GM18861 (cell line): Measurements from ENCODE around the gene ADGRG1.

Source experiments
- ATAC-seq: cut with Tn5 transposase; IDR thresholded peaks from one replicate; pipeline ENCODE4 v1.9.1; 2021; ENCODE audit not compliant: unreplicated experiment

ADGRG1 gene

DNA sequence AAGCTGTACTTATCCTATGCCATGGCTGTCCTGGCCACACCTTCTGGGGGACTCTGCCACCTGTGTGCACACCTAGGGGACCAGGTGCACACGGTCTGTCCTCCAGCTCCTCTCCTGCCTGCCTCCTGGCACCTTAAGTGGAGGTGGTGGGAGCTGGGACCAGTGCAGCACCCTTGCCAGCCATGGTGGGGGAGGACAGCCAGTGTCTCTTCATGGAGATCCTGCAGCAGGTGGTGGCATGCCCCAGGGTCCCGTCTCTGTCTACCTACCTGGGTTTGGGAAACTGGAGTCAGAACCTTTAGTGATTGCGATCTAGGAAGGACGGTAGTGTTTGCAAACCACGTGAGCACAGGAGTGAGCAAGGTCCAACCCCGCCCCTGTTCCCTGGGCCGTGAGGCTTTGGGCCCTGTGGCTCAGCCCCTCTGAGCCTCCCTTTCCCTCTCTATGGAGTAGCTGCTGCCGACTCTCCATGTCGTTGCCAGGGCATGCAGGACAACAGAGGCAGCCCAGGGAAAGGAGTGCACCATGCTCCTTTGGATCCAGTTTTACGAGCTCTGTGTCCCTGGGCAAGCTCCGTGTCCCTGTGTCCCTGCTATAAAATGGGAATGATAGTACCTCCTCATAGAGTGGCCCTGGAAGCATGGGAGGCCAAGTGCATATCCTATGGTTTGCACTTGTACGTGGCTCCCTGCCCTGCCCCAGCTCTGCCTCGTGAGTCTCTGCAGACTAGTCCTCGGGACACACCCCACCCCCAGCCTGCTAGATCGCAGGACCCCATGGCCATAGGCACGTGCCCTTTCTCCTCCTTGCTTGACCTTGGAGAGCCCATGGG is 7.1 kb downstream of the ADGRG1 start:
- no peak for ATAC-seq

DNA sequence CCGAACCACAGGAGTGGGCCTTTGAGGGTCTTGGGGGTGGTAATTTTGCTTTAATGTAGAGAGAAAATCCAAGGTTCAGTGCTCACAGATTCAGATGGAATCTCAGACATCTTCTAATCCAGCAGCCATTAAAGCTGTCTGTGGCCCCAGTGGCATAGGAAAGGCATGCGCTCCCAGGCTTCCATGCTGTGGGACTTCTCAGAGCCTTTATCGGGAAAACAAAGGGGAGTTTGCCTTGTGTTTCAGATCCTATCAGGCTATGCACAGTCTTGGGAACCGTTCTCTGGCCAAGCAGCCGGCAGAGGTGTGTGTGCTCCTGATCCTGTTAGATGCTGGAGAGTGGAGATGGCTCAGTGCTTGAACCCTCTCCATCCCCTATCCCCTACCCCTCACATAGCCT is 7.8 kb downstream of the ADGRG1 start:
- ATAC-seq: no peak

DNA sequence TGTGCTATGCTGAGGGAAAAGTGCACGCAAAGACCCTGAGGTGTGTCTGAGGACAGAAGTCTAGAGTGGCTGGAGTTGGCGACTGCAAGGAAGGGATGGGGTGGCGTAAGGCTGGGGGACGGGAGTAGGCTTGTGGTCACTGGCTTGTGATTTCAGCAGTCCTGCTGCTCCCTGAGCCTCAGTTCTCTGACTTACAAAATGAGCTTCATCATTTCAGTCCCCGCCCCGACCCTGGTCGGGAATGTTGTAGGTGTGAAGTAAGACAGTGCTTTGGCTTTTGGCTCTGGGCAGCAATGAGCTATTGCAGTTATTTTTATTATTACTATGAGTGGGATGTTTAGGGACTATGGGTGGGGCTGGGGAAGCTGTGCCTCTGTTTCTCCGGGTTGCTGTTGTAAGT is 8.6 kb downstream of the ADGRG1 start:
- ATAC-seq: no peak

DNA sequence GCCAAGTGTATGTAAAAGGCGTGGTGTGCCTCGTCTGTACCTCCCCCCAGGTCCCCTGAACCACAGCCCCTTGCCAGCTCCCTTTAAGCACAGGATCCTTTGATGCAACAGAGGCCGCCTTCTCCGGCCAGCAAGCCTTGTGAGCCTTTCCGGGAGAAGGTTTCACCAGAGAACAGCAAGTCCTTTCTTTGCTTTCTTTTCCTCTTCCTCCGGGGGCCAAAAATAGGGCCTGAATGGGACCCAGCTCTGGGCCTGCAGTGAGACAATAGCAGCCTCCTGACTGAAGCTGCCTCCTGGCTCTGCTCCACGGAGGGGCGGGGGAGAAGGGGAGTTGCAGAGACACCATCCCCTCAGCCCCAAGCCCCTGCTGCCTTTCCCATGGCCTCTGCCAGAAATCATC is 9.0 kb downstream of the ADGRG1 start:
- ATAC-seq: no peak

DNA sequence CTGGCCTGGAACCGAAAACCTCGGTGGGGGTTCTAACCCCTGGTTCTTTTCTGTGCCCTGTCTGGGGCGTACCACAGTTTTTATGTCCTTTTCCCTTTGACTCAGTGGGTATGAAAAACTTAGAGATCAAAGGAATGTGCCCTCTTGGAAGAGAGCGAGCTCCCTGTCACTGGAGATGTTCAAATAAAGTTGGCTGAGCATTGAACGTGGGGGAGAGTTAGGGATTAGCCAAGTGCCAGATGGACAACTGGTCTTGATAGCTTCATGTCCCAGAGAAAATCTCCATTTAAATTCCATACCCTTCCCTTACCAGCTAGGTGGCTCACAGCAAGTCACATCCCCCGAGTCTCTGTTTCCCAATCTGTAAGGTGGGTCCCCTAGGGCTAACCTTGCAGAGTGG is 9.5 kb downstream of the ADGRG1 start:
- no peak for ATAC-seq

DNA sequence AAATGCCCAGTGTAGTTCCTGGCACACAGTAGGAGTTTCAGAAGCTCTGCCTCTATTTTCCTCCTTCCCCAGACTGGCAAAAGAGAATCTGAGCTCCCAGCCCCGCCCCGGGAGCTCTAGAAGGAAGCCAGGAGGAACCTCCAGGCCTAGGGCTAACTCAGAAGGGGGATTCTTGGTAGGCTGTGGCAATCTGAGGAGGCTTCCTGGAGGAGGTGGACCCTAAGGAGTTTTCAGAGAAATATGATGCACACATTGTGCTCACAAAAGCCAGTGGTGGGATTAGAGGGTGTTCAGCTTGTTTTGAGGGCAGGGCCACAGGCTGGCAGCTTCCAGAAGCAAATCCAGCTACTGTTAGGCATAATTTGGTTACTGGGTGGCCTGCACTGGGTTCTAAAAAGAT is 10.0 kb downstream of the ADGRG1 start:
- ATAC-seq: no peak

DNA sequence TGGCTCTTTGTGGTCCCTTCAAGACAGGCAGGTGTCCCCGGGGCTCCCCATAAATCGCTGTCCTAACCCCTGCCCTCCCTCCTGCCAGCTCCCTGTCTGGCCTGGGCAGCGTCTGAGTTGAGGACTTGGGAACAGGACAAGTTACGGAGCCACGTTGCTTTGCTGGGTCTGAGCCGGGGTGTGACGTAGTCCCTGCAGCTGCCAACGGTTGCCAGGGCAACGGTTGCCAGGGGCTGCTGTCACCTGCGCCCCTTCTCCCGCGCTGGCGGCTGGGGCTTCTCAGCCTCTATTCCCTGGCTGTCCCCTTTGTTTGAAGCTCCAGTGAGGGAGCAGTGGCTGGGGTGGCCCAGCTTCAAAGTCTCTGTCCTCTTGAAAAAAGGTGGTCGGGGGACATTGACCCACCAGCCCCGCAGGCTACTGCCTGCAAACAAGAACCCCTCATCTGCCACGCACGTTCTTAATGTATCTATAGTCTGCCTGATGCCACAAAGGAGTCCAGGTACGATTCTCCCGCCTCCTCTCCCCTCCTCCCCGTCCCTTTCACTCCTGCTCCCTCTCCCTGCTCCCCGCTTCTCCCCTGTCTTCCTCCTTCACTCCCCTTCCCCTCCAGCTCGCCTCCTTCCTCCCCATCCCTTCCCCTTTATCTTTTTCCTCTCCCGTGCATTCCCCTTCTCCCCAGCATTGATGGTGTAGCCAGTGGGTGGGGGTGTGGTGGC is 10.9 kb downstream of the ADGRG1 start:
- ATAC-seq: no peak

DNA sequence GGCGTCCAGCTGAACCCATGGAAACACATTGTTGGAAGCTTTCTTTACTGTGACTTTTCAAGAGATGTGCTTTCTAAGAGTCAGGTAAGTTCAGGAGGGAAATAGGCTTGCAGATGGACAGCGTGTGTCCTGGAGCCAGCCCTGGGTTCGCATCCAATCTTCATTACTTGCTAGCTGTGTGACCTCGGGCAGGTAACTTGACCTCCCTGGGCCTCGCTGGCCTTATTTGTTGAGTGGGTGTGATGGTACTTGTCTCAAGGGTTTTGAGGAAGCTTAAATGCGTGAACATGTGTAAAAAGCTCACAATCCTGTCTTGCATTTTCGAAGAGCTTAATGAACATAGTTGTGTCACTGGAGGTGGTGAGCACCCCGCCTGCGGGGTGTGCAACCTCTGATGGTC is 11.8 kb downstream of the ADGRG1 start:
- ATAC-seq: no peak

DNA sequence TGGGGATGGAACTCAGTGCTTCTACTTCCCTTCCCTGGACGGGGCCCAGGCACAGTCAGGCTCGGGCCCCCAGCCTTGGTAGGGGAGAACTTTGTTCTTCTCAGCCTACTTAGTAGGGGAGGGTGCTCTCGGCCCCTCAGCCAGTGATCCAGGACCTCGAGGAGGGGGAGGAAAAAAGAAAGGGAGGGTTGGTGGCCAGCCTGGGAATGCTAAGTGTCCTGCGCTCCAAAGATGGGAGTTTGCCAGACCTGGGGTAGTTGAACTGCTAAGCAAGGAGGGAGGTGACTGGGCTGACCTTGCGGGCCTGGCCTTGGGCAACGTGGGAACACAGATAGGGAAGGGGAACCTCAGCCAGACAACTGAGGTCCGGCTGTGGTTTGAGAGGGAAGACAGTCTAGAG is 12.2 kb downstream of the ADGRG1 start:
- no peak for ATAC-seq

DNA sequence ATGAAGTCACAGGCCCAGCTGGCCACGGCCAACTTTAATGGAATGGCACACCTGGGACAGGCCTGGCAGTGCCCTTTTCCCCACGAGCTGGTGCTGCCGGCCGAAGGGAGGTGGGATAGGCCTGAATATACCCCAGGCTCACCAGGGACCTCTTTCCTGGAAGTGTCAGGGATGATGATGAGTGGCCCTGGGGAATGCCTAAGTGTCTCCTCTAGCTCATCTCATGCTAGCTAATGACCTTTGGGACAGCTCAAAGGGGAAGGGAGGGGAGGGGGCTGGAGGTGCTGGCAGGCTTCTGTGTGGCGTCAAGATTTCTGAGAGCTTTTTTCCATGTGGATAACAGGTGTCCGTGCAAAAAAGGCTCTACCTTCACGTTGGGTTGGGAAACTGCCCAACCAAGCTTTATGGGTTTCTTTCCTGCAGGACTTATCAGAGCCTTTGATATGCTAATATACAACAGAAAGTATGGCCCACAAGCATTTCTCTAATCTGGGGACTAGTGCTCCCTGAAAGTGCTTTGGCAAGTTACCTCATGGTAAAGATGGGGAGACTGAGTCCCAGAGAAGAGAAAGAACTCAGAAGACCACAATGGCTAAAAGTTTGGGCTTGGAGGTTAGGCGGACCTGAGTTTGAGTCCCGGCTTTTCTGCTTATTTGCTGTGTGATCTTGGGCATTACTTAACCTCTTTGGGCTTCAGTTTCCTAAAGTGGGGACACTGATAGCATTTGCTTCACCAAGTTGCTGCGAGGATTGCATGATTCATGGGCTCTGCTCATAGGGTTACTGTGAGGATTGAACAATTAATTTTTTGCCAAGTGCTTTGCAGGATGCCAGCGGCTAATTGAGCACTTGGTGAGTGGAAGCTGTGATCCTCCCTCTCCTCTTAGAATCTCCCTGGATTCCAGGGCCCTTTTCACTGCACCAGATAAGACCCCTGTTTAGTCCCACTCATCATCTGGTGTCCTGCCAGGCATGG is 14.0 kb downstream of the ADGRG1 start:
- ATAC-seq: no peak

DNA sequence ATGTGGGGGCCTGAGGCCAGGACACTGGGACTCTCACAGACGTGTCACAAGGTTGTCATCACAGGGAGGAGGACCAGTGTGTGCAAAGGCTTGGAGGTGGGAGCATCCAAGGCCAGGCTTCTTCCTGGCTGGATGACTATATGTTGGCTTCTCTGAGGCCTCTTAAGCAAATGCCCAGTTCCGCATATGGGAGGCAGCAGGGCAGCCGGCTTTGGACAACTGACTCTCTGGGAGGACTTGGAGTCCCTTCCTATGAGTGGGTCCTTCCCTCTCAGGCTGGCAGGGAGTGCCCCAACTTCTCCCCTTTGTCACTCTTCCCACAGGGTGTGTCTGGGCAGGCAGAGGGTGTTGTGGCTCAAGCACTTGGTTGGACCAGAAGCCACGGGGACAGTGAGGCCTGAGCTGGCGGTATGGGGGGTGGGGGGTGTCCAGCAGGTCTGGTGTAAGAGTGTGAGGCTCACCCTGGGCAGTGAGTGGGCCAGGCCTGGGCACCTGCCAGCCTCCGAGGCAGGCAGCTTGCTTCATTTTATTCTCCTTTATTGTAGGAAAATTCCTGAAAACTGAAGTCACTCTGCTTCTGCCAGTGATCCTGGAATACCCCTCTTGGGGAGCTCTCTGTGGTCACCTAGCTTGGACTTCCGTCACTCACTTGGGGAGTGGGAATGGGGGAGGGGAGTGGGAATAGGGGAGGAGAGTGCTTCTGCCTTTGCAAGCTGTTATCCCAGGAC is 14.9 kb downstream of the ADGRG1 start:
- no peak for ATAC-seq

DNA sequence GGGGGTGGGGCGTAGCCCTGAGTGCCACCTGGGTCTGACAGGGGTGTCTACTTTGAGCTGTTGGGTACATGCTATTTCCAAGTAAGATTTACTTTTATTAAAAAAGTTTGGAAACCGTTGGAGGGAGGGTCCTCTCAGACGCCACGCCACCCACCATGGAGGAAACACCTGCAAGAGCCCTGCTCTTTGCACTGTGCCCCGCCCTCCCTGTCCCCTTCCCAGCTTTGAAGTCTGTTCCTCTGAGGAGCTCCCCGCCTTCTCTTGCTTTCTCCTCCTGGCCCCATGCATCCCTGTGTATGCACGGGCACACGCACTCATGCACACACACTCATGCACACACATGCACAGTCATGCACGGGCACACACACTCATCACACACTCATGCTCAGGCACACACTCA is 15.5 kb downstream of the ADGRG1 start:
- no peak for ATAC-seq

DNA sequence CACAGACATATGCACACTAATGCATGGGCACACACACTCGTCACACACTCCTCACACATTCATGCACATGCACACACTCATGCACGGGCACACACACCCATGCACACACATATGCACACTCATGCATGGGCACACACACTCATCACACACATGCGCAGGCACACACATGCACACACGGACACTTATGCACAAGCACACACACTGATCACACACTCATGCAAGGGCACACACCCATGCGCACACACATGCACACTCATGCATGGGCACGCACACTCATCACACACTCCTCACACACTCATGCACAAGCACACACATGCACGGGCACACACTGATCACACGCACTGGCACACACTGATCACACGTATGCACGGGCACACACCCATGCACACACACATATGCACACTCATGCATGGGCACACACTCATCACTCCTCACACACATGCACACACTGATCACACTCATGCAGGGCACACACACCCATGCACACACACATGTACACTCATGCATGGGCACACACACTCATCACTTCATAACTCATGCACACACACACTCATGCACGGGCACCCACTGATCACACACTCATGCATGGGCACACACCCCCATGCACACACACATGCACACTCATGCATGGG is 16.1 kb downstream of the ADGRG1 start:
- no peak for ATAC-seq

DNA sequence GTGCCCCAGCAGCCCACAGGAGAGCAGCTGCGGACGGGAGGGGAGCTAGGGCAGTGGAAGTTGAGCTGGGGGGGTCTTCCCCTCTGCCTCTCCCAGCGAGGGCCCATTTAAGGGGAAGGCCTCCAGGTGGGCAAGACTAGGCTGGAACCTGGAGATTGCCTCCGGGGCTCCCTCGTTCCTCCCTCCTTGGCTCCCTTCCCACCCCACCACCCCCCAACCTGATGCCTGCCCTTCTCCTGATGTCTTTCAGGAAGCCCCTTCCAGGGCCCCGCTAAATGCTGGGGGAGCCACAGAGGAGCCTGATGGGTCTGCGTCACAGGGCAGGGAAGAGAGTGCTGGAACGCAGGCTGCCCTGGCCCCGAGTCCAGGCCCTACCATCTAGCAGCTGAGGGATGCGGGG is 16.7 kb downstream of the ADGRG1 start:
- ATAC-seq: no peak

DNA sequence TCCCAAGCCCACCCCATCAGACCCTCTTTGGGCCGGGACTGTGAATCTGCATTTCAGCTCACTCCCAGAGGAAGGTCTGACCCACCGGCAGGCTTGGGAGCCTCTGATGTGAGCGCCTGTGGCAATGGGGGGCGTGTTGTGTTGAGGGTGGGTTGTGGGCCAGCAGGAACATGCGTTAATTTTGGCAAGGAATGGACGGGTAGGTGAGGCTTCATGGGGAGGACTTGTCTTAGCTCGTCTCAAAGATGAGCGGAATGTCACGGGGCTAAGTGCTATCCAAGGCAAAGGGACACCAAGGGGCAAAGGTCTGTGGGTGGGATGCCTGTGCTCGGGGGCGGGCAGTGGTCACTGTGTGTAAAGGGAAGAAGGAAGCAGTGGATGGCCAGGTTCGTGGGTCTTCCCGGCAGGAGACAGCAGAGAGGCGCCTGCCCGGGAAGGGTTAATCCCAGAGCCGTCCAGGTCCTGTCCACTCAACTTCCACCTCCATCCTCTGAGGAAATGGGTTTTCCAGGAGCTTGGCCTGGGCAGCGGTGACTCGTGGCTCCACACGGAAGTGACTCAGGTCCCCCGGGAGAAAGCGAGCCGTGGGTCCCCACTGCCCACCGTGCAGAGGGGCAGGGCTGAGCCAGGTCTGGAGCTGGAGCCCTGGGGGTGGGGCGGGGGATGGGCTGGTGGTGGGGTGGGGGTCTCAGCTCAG is 17.4 kb downstream of the ADGRG1 start:
- ATAC-seq: no peak

DNA sequence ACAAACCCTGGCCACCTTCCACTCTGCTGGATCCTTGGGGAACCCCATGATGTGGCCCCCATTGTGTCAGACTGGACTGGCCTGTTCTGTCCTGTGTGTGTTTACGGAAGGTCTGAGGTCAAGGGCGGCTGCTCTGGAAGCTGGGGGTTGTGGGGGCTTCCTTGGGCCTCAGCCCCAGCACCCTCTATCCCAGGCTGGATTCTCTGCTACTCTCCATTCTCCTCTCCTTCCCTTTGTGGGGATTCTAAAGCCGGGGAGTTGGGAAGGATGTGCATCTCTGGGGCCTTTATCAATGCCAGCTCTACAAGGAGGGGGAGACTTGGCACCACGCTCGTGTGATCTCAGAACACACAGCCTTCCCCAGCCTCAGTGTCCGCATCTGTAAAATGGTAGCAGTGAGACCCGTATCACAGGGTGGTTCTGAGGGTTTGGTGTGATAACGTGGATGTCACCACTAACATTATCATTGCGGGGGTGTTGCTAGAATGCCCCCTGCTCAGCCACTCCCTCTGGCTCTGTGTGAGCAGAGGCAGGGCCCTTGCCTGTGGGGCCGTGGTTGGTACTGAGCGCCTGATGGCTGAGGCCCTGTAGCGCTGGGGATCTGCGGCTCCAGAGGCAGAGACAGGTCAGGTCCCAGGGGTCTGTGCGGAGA is 18.1 kb downstream of the ADGRG1 start:
- no peak for ATAC-seq

DNA sequence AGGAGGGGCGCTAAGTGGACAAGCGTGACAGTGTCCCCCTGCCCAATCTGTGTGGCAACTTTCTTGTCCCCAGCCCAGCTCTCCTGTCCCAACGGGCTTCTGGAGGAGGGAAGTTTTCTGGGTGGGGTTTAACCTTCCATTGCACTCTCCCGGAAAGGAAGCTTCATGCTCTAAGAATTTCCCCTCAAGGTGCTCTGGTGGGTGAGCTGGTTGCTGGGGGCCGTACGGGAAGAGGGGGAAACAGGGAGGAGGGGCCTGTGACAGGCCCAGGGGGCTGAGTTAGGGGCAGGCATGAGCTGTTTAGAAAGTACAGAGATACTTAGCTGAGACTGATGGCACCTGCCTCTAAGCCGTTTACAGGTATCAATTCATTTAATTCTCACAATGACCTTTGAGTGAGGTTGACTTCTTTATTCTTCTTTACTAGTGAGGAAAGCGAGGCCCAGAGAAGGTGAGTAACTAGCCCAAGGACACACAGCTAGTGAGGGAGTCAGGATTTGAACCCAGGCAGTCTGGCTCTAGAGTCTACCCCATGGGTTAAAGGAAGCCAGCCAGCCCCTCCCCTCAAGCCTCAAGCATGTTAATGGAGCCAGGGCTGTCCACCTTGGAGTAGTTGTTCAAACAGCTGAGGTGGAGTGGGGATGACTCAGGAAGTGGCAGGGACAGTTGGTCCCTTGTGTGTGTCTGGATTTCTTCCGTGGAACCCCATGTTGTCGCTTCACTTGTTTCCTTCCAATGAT is 18.9 kb downstream of the ADGRG1 start:
- ATAC-seq: no peak

DNA sequence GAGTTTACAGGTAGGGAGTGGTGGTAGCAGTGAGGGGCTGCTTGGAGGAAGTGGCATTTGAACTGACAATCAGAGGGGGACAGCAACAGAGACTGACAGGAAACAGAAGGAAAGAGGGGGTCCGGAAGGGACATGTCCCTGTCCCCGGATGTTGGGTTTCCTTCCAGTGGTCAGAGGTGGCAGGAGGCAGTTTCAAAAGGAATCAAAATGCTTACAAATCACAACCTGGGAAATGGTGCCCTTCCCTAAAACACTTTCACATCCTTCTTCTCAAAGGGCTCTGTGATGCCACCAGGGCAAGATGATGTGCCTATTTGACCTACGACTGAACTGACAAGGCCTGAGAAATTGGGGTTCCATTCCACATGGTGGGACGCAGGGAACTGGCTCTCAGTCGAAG is 19.7 kb downstream of the ADGRG1 start:
- no peak for ATAC-seq
